Upper lobe of left lung (tissue), 4 donors: Measurements from ENCODE around the gene MLLT1.

Experiments used
- CTCF ChIP-seq, 6 experiments: fragments of 450-650 bp in 4 of 6; fragments of 200-600 bp in 2 of 6; sonication (generic) in 2 of 6; IDR thresholded peaks; one replicate each; pipeline ENCODE4 v1.5.1; 2016 to 2019; ENCODE audit warnings: antibody characterized with exemption in 6 of 6
- EP300 ChIP-seq, 4 donors: sonication (generic); formaldehyde crosslinking; IDR thresholded peaks; one replicate each; pipeline ENCODE4 v1.5.1; 2017; ENCODE audit warnings: antibody characterized with exemption in 4 of 4, control low read depth in 2 of 4
- POLR2A ChIP-seq, 4 donors: fragments of 450-650 bp; IDR thresholded peaks; one replicate each; pipeline ENCODE4 v1.5.1; 2016 to 2017; ENCODE audit warnings: antibody characterized with exemption in 4 of 4, mild to moderate bottlenecking in 2 of 4
- POLR2AphosphoS5 ChIP-seq, 2 donors: sonication (generic); formaldehyde crosslinking; IDR thresholded peaks; one replicate each; pipeline ENCODE4 v1.5.1; 2017; ENCODE audit warnings: antibody characterized with exemption in 2 of 2

- TF ChIP-seq CTCF (IDR thresholded peaks at IDR 0.05): no peak
- no peak for TF ChIP-seq POLR2A (IDR thresholded peaks at IDR 0.05)
- TF ChIP-seq POLR2AphosphoS5 (IDR thresholded peaks at IDR 0.05): no peak
- no peak for TF ChIP-seq EP300 (IDR thresholded peaks at IDR 0.05)
These were observed 68.0 kb downstream of the MLLT1 start for GRCh38 chr19:6211632-6212402.
